Right atrium auricular region (tissue), 2 donors: Measurements from ENCODE around the gene SMCHD1. TPM values are rescaled to one million over a fixed set of nuclear protein-coding genes. Genes with fewer than 3 reads are reported as not detected.
"Not testable (repeated sequence)": the region's sequence is repeated elsewhere in the genome, so short reads cannot be mapped to it uniquely, and the experiment has no call there.

Experiments used
- DNase-seq: peaks from one replicate; pipeline ENCODE4 v3.0.0-alpha.2; 2019; ENCODE audit warnings: low spot score
- H3K27ac ChIP-seq, 2 donors: fragments of 200-600 bp; sonication (generic); 1 replicate in 1 of 2; 2 replicates in 1 of 2; pipeline ENCODE4 v1.5.1; 2016 to 2019
- H3K27me3 ChIP-seq, 2 donors: fragments of 200-600 bp; sonication (generic); one replicate each; pipeline versions ENCODE4 v1.5.1 to v1.6.0; 2017 to 2019
- H3K36me3 ChIP-seq: fragments of 200-600 bp; sonication (generic); one replicate; pipeline ENCODE4 v1.5.1; 2016
- H3K4me1 ChIP-seq, 2 donors: fragments of 200-600 bp; sonication (generic); one replicate each; pipeline versions ENCODE4 v1.5.1 to v1.6.0; 2017 to 2019
- H3K4me3 ChIP-seq, 2 donors: fragments of 200-600 bp; sonication (generic); 1 replicate in 1 of 2; 2 replicates in 1 of 2; pipeline ENCODE4 v1.5.1; 2017 to 2019; ENCODE audit warnings: mild to moderate bottlenecking in 1 of 2, moderate library complexity in 1 of 2
- H3K9me3 ChIP-seq, 2 donors: fragments of 200-600 bp; sonication (generic); one replicate each; pipeline ENCODE4 v1.5.1; 2019
- total RNA-seq, 2 donors: library from RNA; depleted of rRNA; stranded (reverse); fragments of >200 nt; gene quantifications; one replicate each; pipeline ENCODE4 v1.1.0, GENCODE V29; 2016
- TF ChIP-seq, protein P1 (sequence below), 2 donors: fragments of 200-600 bp; sonication (generic); IDR thresholded peaks; one replicate each; pipeline ENCODE4 v1.5.1; 2019; ENCODE audit warnings: antibody characterized with exemption in 2 of 2

Gene SMCHD1
- total RNA-seq, 2 donors from 2014 or later: 27.8 to 34.0 TPM

GRCh38 chr18:2823966-2824365 lies 168.4 kb downstream of the SMCHD1 start:
- no peak for DNase-seq
- H3K4me1 ChIP-seq: peaks cover 0 to 8% of the 10 kb centered on the region in 2 donors

GRCh38 chr18:2824865-2825264 lies 169.3 kb downstream of the SMCHD1 start:
- no peaks in the 10 kb centered on the region for H3K27me3 ChIP-seq
- H3K36me3 ChIP-seq: no peaks in the 10 kb centered on the region
- H3K4me1 ChIP-seq: peaks cover 0 to 8% of the 10 kb centered on the region in 2 donors
- no peak for DNase-seq
- TF ChIP-seq, protein P1, sequence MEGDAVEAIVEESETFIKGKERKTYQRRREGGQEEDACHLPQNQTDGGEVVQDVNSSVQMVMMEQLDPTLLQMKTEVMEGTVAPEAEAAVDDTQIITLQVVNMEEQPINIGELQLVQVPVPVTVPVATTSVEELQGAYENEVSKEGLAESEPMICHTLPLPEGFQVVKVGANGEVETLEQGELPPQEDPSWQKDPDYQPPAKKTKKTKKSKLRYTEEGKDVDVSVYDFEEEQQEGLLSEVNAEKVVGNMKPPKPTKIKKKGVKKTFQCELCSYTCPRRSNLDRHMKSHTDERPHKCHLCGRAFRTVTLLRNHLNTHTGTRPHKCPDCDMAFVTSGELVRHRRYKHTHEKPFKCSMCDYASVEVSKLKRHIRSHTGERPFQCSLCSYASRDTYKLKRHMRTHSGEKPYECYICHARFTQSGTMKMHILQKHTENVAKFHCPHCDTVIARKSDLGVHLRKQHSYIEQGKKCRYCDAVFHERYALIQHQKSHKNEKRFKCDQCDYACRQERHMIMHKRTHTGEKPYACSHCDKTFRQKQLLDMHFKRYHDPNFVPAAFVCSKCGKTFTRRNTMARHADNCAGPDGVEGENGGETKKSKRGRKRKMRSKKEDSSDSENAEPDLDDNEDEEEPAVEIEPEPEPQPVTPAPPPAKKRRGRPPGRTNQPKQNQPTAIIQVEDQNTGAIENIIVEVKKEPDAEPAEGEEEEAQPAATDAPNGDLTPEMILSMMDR (IDR thresholded peaks at IDR 0.05): no peak
- H3K27ac ChIP-seq: no peak overlapping the region
- no peaks in the 10 kb centered on the region for H3K9me3 ChIP-seq
- H3K4me3 ChIP-seq: no peak overlapping the region

More at GRCh38 chr18:2823966-2824365, 168.4 kb downstream of the SMCHD1 start:
- Histone ChIP-seq H3K9me3 (no peaks in the 10 kb centered on the region), H3K4me3 (no peak overlapping the region), H3K27ac (no peak overlapping the region), H3K27me3 (no peaks in the 10 kb centered on the region), H3K36me3 (no peaks in the 10 kb centered on the region)
- TF ChIP-seq, protein P1 (IDR thresholded peaks at IDR 0.05): no peak

DNA sequence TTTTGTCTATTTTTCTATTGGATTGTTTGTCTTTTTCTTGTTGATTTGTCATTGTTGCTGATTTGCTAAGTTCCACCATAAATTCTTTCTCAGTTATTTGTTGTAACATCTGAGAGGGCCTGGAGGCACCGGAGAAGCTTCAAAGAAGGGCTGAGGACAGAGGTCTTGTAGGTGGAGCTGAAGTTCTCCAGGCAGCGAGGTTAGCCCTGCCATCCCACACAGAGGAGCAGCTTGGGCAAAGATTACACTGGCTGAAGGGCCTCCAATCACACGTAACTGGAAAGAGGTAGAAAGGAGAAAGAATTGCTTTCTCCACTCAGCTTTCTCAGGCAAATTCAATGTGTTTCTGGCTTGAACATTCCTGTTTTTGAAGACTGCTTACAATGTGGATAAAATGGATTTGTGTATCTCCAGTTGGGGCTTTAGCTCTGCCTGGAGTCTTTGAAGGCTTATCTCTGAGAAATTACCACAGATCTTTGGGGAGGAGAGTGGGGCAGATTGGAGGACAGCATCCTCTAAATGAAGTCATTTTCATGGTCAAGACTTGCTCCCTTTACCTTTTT lies 170.2 kb downstream of the SMCHD1 start:
- H3K36me3 ChIP-seq: no peaks in the 10 kb centered on the region
- TF ChIP-seq, protein P1 (IDR thresholded peaks at IDR 0.05): no peak
- H3K4me3 ChIP-seq: no peak overlapping the region
- H3K27me3 ChIP-seq: no peaks in the 10 kb centered on the region
- H3K4me1 ChIP-seq: peaks cover 0 to 8% of the 10 kb centered on the region in 2 donors
- H3K27ac ChIP-seq: no peak overlapping the region
- H3K9me3 ChIP-seq: no peaks in the 10 kb centered on the region
- no peak for DNase-seq

DNA sequence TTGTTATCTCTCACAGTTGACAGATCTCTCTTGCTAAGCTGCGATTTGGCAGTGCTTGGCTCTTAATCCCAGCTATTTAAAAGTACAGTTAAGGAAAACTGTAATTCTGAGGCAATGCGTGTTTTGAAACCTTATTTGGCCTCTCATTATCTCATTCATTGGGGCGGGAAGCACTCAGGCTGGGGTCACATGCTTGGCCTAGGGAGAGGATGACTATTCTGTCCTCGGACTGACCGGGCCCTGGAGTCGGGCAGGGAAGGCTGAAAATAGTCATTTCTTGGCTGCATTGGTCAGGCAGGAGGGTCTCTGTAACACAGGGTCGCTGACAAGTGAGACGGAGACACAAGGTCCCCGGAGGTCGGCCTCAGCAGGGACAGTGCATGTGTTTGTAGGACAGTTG lies 171.1 kb downstream of the SMCHD1 start:
- TF ChIP-seq, protein P1 (IDR thresholded peaks at IDR 0.05): no peak
- peaks cover 0 to 8% of the 10 kb centered on the region in 2 donors for H3K4me1 ChIP-seq
- H3K4me3 ChIP-seq: no peak overlapping the region
- no peaks in the 10 kb centered on the region for H3K9me3 ChIP-seq
- H3K36me3 ChIP-seq: no peaks in the 10 kb centered on the region
- no peak overlapping the region for H3K27ac ChIP-seq
- H3K27me3 ChIP-seq: no peaks in the 10 kb centered on the region
- DNase-seq: peak; percentile 62

DNA sequence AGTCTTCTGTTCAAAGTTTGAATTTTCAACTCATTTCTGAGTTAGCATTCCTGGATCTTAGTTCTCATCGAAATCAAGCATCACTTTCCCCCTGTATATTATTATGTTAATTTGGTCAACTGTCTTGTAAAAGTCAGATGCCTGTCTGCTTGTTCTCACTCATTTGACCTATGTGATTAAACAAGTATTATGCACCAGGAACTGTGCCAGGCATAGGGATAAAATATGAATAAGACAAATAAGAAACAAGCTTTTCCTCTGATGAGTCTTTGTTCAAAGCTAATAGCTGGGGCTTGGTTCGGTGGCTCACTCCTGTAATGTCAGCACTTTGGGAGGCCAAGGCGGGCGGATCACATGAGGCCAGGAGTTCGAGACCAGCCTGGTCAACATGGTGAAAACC lies 171.5 kb downstream of the SMCHD1 start:
- Histone ChIP-seq H3K4me1 (peaks cover 0 to 8% of the 10 kb centered on the region in 2 donors), H3K4me3 (no peak overlapping the region), H3K9me3 (no peaks in the 10 kb centered on the region), H3K36me3 (no peaks in the 10 kb centered on the region), H3K27ac (no peak overlapping the region), H3K27me3 (no peaks in the 10 kb centered on the region)
- TF ChIP-seq, protein P1 (IDR thresholded peaks at IDR 0.05): no peak
- no peak for DNase-seq

DNA sequence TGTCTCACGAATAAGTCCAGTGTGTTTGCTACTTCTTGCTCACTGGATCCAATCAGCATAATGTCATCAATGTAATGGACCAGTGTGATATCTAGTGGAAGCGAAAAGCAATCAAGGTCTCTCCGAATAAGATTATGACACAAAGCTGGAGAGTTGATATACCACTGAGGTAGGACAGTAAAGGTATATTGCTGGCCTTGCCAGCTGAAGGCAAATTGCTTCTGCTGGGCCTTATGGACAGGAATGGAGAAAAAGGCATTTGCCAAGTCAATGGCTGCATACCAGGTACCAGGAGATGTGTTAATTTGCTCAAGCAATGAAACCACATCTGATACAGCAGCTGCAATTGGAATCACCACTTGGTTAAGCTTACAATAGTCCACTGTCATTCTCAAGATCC lies 180.6 kb downstream of the SMCHD1 start:
- not testable (repeated sequence) for H3K36me3 ChIP-seq, H3K27me3 ChIP-seq, H3K4me3 ChIP-seq, DNase-seq, H3K4me1 ChIP-seq, H3K9me3 ChIP-seq, H3K27ac ChIP-seq

GRCh38 chr18:2837290-2837689 lies 181.8 kb downstream of the SMCHD1 start:
- not testable (repeated sequence) for DNase-seq, H3K27ac ChIP-seq, H3K4me3 ChIP-seq, H3K36me3 ChIP-seq, H3K27me3 ChIP-seq, H3K9me3 ChIP-seq, H3K4me1 ChIP-seq
